Right renal pelvis (tissue), 4 donors: ENCODE data around the gene CREBBP. TPM values are rescaled to one million over a fixed set of nuclear protein-coding genes. Genes with fewer than 3 reads are reported as not detected.

Experiments
- DNase-seq, 4 donors: peaks; one replicate each; pipeline ENCODE4 v3.0.0-alpha.2; 2013; ENCODE audit warnings: low read depth in 4 of 4, low spot score in 3 of 4, missing footprints in 1 of 4
- polyA plus RNA-seq, 4 donors: library from polyadenylated mRNA; unstranded; fragments of 120-200 nt; gene quantifications; one replicate each; pipeline ENCODE4 v1.2.1, GENCODE V29; 2013; ENCODE audit not compliant: insufficient read length in 4 of 4

Gene CREBBP
- polyA plus RNA-seq, 4 donors: 64.6 to 84.7 (median 72.8) TPM

DNA sequence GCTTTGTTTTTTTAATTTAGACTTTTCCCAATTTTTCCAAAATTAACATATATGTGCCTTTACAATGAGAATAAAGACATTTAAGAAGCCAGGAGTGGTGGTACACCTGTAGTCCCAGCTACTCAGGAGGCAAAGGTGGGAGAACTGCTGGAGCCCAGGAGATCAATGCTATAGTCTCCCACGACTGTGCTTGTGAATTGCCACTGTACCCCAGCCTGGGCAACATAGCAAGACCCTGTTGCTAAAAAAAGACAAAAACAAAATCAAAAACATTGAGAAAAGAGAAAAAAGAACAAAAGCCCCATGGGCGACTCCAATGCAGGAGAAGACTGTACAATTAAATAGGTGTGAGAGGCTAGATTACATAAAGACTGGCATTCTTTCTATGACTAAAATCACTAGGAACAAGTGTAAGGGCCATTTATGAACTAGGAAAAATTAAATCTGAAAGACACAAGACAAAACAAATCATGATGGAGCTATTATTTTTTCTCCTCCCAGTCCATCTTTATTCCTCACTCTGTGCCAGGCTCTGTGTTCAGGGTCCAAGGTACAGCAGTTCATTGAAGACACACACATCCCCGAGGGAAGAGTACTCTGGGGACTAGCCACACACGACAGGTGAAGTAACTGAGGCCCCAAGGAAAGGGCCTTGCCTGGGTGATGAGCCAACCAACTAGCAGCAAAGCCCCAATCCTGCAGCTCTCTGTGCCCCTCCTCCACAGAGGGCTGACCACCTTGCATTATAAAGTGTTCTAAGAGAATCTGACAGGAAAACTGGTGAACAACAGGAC is 79.8 kb downstream of the CREBBP start:
- no peak for DNase-seq

DNA sequence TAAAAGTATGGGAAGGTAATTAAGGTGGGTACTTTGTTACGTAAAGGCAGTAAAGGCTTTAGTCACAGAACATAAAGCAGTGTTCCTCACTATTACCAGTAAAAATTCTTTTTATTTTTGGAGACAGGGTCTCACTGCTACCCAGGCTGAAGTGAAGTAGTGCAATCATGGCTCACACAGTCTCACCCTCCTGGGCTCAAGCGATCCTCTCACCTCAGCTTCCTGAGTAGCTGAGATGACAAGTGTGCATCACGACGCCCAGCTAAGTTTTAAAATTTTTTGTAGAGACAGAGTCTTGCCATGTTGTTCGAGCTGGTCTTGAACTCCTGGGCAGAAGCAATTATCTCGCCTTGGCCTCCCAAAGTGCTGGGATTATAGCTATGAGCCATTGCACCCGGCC is 80.5 kb downstream of the CREBBP start:
- no peak for DNase-seq

DNA sequence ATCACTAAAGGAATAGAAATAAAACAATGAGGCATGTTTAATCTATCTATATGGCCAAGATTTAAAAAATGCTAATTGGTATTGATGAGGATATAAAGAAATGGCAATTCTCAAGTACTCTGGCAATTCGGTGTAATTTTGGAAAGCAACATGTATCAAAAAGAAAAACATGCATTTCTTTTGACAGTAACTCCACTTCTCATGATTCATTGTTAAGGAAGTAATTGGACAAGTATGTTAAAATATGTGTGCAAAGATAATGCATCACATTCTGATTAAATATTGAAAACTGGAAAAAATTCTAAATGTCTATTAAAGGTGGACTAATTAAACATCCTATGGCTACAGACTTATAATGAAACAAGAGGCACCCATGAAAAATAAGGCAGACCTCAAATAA is 81.2 kb downstream of the CREBBP start:
- no peak for DNase-seq

DNA sequence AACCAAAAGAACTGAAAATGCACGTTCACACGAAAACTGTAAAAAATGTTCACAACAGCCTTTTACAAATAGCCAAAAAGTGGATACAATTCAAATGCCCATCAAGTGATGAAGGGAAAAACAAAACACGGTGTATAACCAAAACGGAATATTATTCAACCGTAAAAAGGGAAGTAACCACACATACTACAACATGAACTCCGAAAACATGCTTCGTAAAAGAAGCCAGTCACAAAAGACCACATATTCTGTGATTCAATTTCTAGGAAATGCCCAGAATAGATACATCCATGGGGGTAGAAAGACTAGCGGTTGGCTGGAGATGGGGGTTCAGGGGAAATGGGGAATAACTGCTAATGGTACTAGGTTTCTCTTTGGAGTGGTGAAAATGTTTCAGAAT is 81.7 kb downstream of the CREBBP start:
- DNase-seq: no peak

DNA sequence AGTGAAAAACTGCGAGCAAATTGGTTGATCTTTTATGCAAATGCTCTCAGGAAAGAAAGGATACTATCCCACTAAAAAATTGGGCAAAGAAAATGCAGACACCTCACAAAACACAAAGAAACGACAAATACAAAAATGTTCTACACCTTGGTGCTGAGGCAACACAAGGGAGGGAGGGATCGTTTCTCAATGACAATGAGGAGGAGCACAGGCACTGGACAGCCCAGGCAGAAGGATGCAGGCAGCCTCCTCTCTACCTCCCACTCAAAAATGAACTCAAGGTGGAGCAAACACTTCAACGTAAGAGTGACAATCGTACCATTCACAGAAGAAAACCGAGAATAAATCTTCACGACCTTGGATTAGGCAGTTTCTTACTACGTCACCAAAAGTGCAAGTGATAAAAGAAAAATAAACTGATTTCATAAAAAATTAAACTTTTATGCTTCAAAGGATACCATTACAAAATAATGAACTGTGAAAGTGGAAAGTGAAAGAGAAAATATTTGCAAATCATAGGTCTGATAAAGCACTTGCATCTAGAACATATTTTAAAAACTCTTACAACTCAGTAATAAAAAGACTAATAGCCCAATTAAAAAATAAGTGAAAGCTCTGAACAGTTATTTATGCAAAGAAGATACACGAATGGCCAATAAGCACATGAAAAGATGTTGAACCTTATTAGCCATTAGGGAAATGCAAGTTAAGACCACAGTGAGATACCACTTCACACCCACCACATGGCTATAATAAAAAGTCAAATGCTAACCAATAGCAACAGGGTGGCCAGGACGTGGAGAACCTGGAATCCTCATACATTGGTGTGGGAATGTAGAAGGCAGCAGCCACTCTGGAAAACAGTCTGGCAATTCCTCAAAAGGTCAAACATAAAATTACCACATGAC is 82.4 kb downstream of the CREBBP start:
- DNase-seq: no peak

DNA sequence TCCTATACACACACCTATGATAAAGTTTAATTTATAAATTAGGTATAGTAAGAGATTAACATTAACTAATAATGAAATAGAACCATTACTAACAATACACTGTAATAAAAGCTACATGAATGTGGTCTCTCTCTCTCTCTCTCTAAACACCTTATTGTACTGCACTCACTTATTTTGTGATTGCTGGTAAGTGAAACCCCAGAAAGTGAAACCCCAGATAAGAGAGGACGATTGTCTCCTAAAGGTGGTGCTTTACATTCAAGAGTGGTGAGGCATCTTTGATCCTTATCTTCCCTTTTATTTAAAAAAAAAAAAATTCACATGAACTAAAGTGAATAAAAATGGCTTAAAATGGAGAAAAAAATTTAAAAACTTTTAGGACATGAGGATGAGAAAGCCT is 83.0 kb downstream of the CREBBP start:
- DNase-seq: no peak

DNA sequence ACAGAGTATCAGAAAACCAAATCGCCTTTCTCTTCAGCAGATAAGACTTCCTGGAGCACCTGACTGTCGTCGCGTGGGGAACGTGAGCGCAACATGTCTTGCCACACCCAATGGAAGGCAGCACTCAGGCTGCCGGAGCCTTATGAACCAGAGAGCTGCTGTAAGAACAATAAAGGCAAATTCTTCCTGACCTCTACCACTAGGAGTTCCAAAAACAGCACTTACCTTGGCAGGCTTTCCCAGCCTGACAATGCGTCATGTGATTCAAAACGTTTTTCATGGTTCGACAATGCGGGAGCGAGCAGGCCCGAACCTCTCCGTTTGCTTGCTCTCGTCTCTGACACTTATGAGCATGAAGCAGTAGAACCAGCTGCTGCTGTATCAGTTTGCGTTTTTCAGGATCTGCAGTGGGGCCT is 87.3 kb downstream of the CREBBP start:
- no peak for DNase-seq

DNA sequence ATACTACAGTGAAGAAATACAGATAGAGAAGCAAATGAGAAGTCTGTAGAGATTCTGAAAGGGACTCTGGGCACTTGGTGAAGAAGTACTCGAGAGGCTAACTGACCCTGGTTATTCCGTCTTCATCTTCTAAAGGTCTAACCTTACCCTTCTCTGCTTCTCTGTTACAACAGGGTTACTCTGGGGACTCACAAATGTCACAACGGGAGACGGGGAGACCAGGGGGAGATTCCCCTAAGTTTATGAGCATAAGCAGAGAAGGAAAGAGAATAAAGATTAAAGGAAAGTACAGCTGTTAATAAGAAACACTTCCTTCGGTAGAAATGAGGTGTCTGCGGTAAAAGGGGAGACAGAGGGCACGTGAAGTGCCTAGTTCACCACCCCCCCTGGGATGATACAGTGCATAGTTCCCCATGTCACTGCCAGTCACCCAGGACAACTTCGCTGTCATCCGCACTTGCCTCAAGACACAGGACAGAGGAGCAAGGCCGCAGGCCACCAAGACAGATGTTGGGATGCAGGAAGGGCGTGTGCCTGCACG is 88.0 kb downstream of the CREBBP start:
- DNase-seq: no peak

DNA sequence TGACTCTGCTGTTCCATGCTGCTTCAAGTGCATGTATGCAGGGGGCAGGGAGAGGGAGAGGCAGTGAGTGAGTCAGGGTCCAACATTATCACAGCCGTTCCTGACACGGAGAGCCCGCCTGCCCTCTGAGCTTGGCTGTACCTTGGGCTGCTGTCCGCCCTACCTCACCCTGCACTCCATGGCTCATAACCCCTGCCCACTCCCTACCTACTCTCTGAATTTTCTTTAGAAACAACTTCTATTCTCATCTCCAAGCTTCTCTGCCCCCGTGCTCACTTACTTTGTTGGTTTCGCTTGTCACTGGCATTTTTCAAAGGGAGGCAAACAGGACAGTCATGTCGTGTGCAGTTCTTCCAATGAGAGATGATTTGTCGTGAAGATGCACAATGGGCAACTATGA is 88.8 kb downstream of the CREBBP start:
- no peak for DNase-seq

DNA sequence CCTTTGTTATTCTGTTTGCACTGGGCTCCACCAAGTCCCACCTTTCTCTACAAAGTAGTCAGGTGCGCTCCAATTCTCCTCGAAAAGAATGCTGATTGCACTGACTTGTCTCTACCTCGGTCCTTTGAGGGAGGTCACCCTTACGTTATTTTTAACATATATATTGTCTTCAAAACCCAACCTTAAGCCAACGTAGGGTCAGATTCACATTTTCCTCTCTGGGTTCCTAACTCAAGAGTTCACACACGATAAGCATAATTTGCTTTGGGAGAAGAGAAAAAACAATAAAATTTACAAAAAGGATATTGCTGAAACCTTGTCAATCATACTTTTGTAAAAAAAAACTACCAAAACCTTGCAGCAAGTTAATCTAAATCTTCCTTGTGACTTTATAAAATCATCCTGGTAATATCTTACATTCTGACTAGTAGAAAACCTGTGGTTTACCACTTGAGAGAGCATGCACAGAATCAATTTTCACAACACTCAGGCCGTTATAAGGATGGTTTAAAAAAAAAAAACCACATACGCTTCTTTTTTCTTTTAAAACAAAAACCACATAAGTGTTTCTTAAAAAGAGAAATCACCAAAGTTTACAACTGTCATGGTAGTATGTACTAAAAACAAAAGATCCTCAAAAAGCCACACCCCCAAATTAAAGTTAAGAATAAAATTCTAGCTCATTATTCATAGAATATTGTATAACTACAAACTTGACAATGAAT is 91.0 kb downstream of the CREBBP start:
- DNase-seq: no peak

DNA sequence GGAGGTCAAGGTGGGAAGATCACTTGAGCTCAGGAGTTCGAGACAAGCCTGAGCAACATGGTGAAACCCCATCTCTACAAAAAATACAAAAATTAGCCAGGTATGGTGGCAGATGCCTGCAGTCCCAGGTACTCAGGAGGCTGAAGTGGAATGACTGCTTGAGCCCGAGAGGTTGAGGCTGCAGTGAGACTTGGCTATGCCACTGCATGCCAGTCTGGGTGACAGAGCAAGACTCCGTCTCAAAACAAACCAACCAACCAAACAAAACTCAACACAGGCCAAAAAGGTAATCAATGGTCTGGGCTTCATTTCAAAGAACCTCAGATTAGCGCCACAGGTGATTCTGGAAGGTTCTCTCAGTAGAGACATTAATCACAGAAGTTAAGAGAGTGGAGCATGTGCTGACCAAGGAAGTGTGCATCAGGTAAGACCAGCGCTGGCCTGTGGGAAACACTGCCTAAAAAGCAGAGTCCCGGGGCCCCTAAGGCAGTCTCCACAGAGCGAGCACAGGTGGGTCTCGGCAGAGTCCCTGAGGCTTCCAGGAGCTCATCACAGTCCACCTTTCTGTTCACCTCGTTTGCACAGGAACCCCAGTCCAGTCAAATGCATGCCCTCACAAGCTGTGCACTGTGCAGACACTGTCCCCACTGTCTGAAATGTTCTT is 91.7 kb downstream of the CREBBP start:
- DNase-seq: no peak

DNA sequence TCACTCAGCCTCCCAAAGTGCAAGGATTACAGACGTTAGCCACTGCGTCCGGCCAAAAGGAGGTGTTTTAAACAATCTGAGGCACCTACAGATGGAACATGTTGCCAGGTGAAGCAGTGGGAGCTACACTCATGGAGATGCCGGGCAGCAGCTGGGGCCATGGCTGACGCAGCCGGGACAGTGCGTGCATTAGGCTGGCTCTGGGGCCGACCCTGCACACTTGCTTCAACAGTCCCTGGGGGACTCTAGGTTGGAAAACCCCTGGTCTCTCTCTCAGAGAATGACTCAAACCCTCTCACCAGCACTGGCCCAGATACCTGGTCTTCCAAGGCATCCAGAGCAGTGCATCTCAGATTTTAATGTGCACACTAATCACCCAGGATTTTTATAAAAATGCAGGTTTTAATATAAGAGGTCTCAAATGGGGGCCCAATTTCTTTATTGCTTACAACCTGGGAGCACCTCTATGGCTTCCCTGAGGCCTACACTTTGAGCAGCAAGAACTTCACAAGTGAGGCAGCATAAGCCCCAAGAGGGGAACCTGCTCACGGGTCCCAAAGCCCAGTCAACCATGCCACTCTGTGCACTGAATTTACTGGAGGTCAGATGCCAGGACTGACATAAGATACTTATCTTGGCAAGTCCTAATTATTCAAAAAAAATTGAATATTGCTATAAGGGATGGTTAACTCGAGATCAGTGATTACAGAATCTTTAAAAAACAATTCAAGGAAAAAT is 92.4 kb downstream of the CREBBP start:
- no peak for DNase-seq

DNA sequence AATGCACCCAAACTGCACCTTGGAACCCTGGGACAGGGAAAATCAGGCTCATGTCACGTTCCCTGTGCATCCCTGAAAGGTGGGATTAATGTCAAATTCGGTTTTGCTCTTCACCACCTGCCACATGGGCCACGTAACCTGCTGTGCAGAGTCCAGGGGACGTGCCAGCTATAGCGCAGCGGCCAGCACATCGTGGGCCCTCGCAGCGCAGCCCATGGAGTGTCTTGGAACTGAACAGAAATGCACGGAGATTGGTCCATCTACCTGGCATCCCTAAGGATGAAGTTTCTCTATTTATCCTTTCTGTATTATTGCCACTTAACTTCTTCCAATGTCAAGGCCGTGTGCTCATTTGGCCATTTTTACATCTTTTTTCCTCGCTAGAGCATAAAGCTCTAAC is 95.1 kb downstream of the CREBBP start:
- no peak for DNase-seq

DNA sequence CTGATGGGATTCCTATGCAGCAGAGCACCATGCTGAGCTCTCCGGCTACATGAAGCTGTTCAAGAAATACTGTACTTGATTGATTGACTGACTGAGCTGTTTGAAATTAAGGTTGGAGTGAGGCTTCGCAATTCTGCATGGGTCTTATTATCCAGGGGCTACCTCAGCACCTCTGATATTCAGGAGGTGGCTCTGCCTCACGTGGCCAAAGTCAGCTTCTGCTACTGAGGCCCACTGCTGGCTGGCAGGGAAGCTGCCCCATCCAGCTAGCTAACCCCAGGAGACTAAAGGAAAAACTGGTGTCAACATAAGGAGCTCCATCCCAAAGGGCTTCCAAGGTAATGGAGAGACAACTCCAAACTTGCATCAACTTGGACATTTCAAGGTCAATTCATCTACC is 97.0 kb downstream of the CREBBP start:
- no peak for DNase-seq

DNA sequence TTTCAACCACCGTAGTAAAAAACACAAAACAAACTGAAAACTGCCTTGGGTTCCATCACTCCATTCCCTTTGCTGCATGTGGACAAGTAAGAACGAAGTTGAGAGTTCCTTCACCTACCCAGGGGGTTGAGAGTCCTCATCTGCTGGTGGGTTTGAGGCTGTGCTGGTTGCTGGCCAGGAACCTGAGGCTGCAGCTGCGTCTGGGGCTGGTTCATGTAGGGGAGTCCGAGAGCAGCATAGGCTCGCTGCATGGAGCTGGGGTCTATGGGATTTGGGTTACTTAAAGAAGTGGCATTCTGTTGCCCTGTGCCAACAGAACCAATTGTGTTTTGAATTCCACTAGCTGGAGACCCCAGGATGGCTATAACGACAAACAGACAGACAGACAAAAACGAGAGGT is 97.9 kb downstream of the CREBBP start:
- DNase-seq: no peak

DNA sequence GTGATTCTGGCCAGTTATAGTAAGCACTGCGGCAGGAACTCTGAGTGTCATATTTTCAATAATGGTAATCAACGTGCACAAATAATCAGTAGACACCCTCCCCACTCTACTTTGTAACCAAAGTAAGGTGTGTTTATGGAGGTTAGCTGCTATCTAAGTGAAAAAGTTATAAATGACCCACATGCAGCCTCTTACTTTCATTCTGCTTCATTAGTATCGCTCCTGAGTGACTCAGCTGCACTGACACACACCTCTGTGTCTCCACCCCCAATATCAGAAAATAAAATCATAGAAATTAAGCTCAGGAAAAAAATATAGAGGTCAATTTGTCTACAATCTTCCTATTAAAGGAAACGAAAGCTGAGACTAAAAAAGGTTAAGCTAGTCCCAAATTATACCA is 99.1 kb downstream of the CREBBP start:
- no peak for DNase-seq

DNA sequence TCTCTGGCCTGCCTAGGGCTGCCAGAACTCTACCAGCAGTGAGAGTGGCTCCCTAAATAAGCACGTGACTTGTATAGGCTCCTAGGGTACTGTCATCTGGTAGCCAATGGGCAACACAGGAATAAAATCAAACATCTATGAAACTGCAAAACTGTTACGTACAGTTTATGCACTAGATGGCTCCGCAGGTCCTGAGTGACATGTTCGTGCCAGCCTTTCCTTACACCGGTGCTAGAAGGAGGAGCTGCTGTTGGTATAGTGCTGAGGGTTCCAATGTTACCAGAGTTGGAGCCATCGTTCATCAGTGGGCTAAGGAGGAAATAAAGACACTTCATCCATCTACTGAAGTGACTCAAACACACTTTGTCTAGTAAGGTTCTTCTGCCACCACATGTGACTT is 99.9 kb downstream of the CREBBP start:
- DNase-seq: no peak

DNA sequence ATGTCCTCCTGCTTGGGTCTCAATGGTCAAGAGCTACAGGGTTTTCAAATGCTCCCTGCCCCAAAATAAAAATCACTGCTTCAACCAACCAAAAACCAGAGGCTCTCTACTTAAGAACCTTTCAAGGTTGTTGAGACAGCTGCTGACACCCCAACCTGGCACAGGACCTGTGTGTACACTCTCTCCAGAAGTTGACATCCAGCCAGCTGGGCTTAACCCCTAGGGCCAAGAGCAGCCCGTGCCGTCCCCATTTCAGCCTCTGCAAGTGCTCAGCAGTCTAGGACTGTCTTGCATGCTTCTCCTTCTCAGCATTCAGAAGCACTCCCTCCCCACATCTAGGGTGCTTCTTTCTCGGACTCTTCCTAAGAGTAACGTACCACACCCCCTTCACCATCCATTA is 104.2 kb downstream of the CREBBP start:
- DNase-seq: no peak

DNA sequence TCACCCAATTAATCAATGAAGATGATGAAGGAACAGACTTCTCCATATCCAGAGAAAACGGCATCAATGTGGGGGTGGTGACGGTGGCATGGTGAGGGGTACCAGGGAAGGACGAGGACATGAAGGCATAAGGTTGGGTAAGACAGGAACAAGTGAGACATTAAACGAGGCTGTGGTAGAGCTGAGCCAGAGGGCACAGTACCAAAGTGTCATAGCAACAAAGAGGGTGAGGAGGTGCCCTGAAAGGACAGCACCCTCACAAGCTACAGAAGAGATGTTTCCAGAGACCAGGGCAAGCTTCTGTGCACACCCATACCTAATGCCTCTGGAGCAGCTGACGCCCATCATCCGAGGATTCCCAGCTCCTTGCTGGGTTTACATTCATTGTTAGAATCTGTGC is 105.7 kb downstream of the CREBBP start:
- no peak for DNase-seq
